Measurements from ENCODE around the gene SERPINA5.
"Not testable (repeated sequence)": the region's sequence is repeated elsewhere in the genome, so short reads cannot be mapped to it uniquely, and the experiment has no call there.

Gene SERPINA5

GRCh38 chr14:94573475-94574277 lies 7.5 kb upstream of the SERPINA5 start:
- no peak for DNase-seq (ENCODE audit: low read depth in 2 of 2)

GRCh38 chr14:94574336-94574735 lies 6.9 kb upstream of the SERPINA5 start:
- DNase-seq (ENCODE audit: low read depth in 2 of 2): no peak

GRCh38 chr14:94575730-94576585 lies 5.3 kb upstream of the SERPINA5 start:
- DNase-seq (ENCODE audit: low read depth in 2 of 2): no peak

- DNase-seq (ENCODE audit: low read depth in 2 of 2): not testable (repeated sequence)
Observed at GRCh38 chr14:94577472-94577871, 3.8 kb upstream of the SERPINA5 start.

DNA sequence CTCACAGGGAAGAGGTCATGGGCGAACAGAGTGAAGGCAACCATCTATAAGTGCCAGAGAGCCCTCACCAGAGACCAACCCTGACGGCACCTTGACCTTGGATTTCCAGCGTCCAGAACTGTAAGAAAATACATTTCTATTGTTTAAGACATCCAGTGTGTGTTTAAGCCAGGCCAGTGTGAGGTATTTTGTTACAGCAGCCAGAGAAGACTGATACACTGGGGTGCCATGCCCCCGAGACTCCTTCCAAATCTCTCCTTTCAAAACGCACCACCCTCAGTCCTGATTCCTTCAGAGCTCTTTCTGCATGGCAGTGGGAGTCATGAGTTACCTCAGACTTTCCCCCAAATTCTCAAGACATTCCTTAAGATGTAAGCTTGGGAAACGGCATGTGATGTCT lies 2.5 kb upstream of the SERPINA5 start:
- DNase-seq (ENCODE audit: low read depth in 2 of 2): no peak

- no peak for DNase-seq (ENCODE audit: low read depth in 2 of 2)
Observed at GRCh38 chr14:94582199-94582750, 1.0 kb downstream of the SERPINA5 start.

DNA sequence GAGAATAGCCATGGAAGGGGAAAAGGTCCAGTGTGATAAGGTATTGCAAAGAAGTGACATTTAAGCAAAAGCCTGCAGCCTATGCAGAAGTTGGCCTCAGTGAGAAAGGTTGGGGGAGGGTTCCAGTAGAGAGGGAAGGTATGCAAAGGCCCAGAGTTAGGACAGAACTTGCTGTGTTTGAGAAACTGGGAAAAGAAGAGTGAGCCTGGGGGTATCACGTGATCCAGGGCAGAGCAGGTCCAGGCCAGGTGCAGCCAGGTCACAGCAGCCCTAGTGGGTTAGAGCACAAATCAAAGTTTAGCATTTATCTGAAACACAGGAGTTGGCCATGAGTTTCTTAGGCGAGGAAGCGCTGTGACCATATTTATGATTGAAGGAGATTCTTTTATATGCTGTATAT lies 1.6 kb downstream of the SERPINA5 start:
- no peak for DNase-seq (ENCODE audit: low read depth in 2 of 2)

DNA sequence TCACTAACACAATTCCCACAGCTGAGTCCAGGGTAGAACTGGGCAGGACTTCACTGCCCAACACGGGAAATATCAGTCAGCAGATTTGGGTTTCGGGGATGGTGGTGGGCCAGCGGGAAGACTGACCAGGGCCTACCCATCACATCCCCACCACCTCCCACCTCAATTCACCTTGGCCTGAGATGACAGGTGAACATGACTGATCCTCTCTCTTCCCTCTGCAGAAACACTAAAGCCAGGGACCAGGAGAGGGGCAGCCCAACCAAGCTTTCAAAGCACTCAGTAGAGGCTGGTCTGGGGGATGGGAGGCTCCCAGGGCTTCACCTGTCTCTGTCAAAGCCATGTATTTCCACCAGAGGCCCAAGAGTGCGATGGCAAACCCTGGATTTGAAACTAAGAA lies 2.3 kb downstream of the SERPINA5 start:
- DNase-seq (ENCODE audit: low read depth in 2 of 2): no peak

DNA sequence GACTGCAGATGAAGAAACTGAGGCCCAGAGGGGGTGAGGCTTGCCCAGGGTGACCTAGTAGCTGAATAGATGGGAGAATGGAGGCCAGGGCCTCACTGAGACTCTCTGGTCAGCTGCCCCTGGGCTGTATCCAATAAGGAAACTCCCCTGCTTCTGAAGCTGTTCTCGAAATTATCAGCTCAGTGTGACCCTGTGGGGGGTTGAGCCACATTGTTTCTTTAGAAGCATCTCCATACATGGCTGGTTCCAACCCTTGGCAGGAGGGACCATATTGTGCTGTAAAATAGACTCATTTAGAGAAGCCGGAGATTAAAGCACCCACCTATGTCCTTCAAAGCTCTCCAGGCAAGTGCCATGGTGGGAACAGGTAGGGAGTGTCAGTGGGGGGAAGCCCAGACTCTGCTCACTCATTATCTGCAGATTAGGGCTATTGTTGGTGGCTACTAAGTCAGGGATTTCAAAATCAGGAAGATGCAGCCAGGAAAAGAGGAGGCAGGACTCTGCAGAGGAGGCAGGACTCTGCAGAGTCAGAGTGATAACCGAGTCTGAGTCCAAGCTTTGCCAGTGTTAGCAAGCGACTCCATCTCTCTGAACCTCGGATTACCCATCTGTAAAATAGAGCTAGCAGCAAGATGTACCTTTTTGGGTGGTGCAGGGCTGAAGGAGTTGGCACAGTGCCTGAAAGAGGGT lies 3.5 kb downstream of the SERPINA5 start:
- no peak for DNase-seq (ENCODE audit: low read depth in 2 of 2)

GRCh38 chr14:94586635-94587034 lies 5.4 kb downstream of the SERPINA5 start:
- DNase-seq (ENCODE audit: low read depth in 2 of 2): no peak

- DNase-seq (ENCODE audit: low read depth in 2 of 2): no peak
Observed at GRCh38 chr14:94588311-94588710, 7.1 kb downstream of the SERPINA5 start.

DNA sequence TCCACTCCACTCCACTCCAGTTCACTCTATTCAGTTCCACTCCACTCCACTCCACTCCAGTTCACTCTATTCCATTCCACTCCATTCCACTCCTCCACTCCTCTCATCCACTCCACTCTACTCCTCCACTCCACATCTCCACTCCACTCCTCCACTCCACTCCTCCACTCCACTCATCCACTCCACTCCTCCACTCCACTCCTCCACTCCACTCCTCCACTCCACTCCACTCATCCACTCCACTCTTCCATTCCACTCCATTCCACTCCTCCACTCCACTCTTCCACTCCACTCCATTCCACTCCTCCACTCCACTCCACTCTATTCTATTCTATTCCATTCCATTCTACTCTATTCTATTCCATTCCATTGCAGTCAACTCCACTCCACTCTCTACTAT lies 9.8 kb downstream of the SERPINA5 start:
- DNase-seq (ENCODE audit: low read depth in 2 of 2): no peak

DNA sequence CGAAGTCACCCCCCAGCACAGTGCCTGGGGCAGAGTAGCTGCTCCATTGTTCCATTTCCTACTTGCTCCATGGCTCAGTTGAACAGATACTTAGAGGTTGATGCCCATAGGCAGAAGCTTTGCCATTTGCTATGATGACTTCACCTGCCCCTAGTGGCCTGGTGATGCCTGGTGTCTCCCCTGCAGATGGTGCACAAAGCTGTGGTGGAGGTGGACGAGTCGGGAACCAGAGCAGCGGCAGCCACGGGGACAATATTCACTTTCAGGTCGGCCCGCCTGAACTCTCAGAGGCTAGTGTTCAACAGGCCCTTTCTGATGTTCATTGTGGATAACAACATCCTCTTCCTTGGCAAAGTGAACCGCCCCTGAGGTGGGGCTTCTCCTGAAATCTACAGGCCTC lies 10.6 kb downstream of the SERPINA5 start:
- DNase-seq (ENCODE audit: low read depth in 2 of 2): no peak

DNA sequence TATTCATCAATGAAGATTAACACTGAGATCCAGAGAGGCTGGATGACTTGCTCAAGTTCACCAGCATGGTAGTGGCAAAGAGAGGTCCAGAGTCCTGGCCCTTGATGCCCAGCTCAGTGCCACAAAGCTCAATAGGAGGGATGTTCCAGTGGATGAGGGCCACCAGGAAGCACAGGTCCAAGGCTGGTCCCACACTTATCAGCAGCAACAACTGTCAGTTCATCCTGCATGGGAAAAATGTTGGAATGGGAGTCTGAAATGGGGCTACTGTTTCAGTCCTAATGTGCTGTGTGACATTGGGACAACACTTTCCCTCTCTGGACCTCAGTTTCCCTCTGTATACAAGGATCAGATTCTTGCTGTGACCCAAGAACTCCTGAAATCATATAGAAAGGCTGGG lies 11.2 kb downstream of the SERPINA5 start:
- no peak for DNase-seq (ENCODE audit: low read depth in 2 of 2)

GRCh38 chr14:94593376-94593748 lies 12.1 kb downstream of the SERPINA5 start:
- no peak for DNase-seq (ENCODE audit: low read depth in 2 of 2)

GRCh38 chr14:94593749-94594431 lies 12.7 kb downstream of the SERPINA5 start:
- no peak for DNase-seq (ENCODE audit: low read depth in 2 of 2)

DNA sequence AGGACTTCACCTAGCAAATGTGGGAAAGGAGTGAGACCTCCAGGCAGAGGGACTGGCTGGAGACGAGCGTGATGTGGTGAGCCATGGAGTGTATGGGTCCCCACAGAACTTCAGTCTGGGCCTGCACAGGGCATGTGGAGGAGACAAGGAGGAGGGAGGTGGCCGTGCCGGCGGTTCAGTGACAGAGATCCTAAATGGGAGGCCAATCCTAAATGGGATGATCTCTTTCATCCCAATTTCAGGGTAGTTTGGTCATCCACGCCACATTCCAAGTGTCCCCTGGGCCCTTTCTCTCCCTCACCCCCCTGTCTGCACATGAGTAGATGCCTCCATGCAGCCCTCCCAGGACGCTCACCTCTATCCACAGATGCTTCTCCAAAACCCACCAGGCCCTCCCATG lies 13.2 kb downstream of the SERPINA5 start:
- DNase-seq (ENCODE audit: low read depth in 2 of 2): no peak

- no peak for DNase-seq (ENCODE audit: low read depth in 2 of 2)
Observed at GRCh38 chr14:94595912-94596311, 14.7 kb downstream of the SERPINA5 start.

- DNase-seq (ENCODE audit: low read depth in 2 of 2): no peak
Observed at GRCh38 chr14:94596361-94596760, 15.1 kb downstream of the SERPINA5 start.

- no peak for DNase-seq (ENCODE audit: low read depth in 2 of 2)
Observed at GRCh38 chr14:94597788-94598187, 16.6 kb downstream of the SERPINA5 start.

DNA sequence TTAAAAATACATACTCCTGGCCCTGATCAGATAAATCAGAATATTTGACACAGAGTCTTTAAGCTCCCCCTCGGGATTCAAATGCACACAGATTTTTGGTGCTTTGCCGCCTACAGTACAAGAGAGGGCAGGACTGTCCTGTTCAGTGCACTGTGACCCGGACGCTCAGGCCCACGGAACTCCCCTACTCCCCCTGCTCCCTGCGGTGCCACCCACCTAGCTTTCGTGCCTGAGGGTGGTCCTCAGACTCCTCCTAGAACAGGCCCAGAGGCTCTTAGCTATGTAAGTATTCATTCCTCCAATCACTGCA lies 17.2 kb downstream of the SERPINA5 start:
- no peak for DNase-seq (ENCODE audit: low read depth in 2 of 2)

All from stimulated activated CD4-positive, alpha-beta T cell treated with anti-CD3 and anti-CD28 coated beads, Interleukin-4, amount 100 ng/mL, for 48 hours (primary cell).